T47D (cell line): Measurements from ENCODE around the gene HOXA10.

Experiments used
- DNase-seq, 2 experiments: peaks; one replicate each; pipeline versions ENCODE4 v3.0.0 to v3.0.0-alpha.2; 2011 to 2012; ENCODE audit warnings: low read depth in 1 of 2, low spot score in 1 of 2
- JUND ChIP-seq: IDR thresholded peaks from 2 replicates; pipeline ENCODE4 v1.6.1; 2012; ENCODE audit warnings: low read depth
- in situ Hi-C: cut with HindIII; loops from 2 replicates; pipeline ENCODE4 v1.10.0; 2016; ENCODE audit warnings: low sequenced_read_pairs, low pct_unique_long_range_greater_than_20kb

Gene HOXA10

DNA sequence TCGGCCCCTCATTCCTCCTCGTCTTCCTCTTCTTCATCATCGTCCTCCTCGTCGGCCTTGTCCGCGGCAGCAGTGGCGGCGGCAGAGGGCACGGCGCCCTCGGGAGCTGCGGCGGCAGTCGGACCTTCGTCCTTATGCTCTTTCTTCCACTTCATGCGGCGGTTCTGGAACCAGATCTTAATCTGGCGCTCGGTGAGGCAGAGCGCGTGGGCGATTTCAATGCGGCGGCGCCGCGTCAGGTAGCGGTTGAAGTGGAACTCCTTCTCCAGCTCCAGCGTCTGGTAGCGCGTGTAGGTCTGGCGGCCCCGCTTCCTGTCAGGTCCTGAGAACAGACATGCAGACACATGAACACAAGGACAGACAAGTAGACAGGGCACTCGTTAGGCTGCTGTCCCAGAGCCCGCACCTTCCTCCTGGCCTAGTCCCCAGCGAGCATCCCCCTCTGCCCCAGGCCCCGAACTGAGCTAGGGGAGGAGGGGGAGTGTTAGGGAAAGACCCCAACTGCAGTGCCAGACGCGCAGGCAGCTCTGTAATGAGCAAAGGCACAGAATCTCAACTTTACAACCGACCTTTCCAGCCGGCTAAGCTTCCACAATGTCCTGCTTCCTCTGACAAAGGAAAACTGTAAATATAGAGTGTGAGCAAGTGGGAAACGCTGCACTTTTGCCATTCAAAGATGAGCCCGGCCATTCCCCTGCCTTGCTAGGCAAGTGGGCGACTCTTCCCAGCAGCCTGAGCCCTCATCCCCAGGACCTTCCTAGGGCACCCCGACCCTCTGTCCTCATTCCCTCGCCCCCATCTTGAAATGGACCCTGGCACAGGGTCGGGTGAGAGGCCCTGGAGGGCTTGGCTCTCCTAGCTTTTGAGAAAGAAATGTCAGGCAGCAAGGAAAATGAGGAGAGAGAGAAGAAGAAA is 19.0 kb downstream of the HOXA10 start:
- in situ Hi-C loops: no loop called here
- no peak for DNase-seq
- no peak for TF ChIP-seq JUND

DNA sequence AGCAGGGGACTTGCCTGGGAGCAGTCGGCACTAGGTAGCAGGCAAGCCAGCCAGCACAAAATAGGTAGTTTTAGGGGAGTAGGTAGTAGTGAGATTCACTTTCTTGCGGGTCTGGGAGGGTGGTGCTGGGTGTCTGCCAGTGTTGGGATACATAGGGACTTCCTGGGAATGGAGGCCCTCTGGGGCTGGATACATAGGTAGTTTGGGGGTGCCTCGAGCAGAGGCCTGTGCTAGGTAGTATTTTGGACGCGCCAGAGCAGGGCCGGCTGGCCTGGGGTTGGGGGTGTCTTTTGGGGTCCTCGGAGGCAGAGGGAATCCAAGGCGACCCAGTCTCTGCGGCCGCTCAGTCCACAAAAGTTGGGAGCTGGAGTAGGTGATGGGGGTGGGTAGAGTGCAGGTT is 19.8 kb downstream of the HOXA10 start:
- in situ Hi-C loops: no loop called here
- no peak for DNase-seq
- TF ChIP-seq JUND: no peak

DNA sequence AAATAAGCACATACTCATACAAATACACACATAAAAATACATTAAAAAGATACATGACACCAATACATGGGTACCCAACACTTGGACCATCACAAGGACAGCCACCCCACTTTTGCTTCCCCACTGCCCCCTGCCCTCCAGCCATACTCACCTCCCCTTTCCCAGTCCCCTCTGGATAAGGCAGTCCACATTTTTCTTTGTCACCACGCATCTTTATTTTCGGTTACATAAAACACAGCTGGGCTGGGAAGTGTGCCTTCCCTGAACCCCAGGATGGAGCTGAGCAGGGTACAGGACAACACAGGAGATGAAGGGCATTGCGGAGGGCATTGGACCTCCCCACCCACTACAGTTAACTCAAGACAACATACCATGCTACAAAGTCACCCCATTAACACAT is 20.6 kb downstream of the HOXA10 start:
- in situ Hi-C loops: no loop called here
- no peak for DNase-seq
- TF ChIP-seq JUND: no peak

DNA sequence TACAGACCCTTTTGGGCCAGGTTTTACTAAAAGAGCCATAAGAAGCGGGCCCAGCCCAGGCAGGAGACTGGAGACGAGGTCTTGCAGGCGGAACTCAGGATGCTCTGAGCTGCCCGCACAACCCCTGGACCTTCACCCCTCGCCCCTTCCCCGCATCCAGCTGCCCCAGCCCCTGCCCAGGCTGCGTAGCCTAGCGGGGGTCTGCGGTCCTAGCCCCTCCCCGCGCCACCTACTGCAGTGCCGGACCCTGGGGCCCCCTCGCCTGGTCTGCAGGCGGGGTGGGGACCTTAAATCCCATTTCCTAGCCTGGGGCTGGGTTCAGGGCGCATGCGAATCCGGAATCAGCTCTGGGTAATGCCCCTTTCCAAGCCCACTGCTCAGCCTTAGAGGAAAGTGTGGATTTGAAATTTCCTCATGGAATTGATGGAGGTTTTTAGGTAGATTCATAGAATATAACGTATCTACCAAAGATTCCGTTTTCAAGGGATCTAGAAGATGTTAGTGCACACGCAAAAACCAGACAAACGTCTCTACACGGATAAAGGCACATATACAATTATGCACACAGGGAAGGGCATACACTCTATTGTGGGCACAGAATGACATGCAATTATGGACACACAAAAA is 21.2 kb downstream of the HOXA10 start:
- in situ Hi-C loops: no loop called here
- TF ChIP-seq JUND: no peak
- DNase-seq: no peak

DNA sequence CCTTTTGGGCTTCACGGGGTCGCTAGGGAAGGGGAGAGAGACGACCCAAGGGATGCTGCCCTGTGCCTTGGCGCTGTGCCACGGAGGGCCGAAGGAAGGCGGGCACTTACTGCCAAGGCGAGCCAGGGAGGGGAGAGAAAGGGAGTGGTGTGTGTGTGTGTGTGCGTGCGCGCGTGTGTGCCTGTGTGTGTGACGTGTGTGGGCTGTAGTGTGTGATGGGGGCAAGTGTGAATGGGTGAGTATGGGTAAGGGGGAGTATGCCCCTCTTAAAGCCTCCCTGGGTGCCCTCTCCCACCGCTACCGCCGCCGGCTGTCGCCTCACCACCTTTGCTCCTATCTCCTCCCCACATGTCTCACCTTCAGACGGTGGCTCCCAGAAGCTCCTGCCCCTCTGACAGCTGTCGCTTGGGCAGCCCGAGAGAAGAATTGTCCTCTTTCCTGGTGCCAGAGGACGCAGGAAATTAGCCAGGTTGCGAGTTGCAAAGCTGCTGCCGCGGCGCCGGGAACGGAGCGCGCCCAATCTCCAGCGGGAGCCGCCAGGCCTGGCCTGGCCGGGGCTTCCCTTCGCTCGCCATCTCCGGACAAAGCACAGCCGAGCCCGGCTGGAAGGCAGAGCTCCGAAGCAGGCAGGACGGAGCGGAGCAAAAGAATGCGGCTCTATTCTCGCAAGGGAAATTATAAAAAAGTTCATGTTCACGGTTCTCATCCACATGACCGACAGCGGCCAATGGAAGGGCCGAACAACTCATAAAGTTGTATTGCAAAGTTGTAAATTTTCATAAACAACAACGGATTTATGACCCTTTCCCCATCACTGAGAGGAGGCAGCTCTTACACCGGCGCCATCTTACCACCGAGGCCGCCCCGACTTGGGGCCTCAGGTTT is 21.9 kb downstream of the HOXA10 start, which contains the start of gene HOXA3:
Gene HOXA3, minus strand, starts transcription at position 653 of the 885 bp plus-strand sequence. CDS start 41,943 bp downstream, outside the sequence.
- in situ Hi-C loops: no loop called here
- no peak for DNase-seq
- no peak for TF ChIP-seq JUND

DNA sequence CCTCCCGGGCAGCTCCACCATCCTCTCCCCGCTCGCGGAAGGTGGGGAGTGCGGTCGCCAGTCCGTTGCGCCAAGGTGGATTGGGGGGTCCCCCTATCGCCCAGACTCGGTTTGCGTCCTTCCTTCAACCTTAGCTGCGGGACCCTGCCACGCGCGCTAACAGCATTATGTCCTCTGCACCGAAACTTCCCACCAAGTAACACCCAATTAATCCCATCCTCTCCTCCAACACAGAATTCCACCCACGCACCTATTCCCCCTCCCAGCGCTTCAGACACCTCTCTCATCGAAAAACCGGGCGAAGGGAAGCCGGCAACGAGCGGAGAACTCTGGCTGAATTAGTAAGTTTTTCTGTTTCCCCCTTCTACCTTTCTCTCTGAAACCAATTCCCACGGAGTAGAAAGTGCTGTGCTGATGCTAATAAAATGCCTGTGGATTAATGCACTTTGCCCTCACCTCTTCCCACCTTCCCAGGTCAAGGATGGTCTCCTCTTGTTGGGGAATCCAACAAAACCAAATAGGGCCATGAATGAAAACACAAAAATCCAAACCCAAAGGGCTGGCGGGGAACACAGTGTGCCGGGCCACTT is 22.7 kb downstream of the HOXA10 start:
- TF ChIP-seq JUND: no peak
- in situ Hi-C loops: no loop called here
- DNase-seq: no peak

DNA sequence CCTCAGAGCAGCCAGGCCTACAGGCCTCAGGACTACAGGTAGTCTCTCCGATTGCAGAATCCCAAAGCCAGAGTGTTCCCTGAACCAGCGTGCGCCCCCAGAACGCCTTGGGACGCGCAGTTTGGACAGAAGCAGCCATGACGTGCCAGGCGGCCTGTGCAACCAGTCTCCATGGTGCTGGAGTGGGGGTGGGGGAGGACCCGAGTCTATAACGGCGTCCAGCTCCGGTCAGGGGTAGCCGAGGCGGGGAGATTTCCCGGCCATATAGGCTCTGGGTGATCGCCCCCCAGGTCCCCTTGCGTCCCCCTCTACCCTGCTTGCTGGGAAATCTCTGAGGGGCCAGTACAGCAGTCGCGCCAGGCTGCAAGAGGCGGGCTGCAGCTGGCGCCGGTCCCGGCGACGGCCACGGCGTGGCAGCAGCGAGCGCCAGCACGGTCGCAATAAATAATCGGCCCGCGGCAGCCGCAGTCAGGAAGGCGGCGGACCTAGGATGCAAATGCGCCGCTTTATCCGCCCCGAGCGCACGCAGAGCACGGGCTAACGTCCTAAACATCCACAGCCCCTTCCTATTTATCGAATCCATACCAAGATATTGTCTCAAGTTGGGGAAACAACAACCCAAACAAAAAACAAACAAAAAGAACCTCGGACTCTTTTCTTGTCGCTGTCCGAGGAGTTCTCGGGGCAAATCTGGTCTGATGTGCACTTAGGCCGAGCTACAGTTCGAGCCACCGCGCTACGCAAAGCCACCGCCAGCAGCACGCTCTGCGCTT is 23.4 kb downstream of the HOXA10 start:
- DNase-seq: peak; percentile 72 to 95
- in situ Hi-C loops: no loop called here
- TF ChIP-seq JUND: no peak

DNA sequence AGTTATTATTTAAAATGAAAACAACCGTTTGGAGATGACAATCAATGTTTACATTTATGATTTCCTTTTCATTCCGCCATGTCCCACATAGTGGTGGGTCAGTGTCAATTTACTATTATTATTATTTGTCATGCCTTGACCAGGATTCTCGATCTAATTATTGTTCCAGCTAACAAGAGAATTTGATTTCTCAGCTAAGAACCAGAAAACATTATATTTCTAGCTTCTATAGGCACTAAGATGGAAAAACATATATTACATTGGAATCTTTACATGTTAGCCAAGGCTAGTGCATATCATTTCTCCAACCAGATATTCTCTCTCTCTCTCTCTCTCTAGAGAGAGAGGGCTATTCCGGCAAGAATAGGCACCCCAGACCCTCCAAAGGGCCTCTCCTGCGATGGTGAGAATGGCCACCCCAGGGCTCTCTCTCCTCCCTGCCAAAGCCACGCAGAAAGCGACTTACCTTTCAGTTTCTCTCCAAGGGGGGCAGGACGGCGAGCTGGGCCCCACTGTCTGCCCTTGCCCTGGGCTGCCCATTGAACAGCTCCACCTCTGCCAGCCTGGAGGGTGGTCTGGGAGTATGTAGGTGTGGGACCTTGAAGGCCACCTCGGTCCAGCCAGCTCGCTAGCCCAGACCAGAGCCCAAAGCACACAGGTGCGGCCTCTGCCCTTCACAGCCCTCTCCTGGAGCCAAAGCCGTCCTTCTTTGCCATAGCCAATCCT is 24.1 kb downstream of the HOXA10 start:
- in situ Hi-C loops: no loop called here
- no peak for TF ChIP-seq JUND
- DNase-seq: no peak

DNA sequence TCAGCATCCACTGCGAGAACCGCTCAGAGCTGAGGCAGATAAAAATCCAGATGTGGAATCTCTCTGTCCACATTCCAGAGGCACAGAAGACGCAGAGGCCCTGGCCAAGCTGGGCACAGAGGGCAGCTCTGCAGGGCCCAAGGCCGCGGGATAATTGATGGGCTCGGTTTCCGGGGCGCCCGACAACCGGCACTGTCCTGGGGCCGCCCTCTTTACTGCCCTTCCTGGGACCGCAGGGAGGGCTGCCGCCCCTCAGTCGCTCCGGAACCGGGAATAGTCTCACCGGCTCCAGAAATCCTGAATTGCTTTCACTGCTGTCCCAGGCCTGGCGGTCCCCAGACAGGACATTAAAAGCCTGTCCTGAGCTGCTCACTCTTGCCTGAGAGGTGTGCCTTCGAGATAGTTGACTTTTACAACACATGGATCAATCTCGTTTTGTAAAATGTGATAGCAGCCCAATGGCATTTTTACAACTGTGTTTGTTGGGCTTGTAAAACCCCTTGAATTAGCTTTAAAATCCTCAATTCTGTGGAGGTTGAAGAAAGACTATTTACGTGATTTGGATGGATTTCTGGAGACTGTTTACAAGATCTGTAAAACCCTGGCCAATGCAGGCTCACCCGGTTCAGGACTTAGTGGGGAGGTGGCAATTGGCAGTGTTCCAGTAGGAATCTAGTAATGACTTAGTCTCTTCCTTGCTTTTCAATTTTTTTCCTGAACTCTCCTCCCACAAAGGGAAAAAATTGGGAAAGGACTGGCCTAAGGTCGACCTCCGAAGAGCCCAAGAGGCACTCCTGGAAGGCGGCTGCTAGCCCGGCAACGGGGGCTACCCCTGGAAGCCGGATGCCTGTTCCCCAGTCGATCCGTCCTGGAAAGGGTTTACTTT is 25.1 kb downstream of the HOXA10 start:
- no peak for TF ChIP-seq JUND
- in situ Hi-C loops: no loop called here
- DNase-seq: no peak

DNA sequence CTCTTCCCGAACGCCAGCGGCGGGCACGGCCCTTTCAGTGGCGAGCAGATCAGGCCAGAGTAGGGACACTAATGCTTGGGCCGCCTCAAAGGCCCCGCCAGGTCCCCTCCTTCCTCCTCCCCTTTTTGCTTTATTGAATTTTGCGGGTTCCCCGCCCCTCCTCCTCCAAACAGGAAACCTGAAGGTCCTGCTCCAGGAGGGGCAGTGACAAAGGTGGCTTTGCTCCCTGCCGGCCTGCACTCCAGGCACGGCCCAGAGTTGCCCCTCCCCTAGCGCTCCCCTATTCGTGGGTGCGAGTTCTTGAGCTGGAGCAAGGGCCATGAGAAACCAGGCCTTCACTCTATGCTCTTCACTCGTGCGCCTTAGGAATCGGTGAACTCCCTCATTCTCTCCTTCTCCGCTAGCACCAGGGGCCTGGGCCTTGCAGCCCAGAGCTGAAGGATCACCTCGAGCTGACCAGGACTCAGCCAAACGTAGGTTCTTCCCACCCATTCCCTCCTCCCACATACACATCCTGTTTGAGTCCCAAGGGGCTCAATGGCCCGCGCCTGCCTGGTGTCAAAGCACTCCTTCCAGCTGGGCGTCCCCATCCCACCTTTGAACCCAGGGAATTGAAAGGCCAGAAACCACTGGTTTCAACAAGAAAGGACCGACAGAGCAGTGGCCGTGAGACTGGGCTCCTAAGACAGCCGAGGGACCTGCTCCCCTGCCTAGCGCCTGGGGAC is 25.9 kb downstream of the HOXA10 start:
- DNase-seq: no peak
- no peak for TF ChIP-seq JUND
- in situ Hi-C loops: no loop called here
